Measurements from ENCODE around the gene TTC39C.

TTC39C gene

GRCh38 chr18:24089515-24090337, 75.2 kb downstream of the TTC39C start:
- DNase-seq: no peak

- no peak for DNase-seq
Measured at GRCh38 chr18:24090876-24091275, 76.3 kb downstream of the TTC39C start.

GRCh38 chr18:24094561-24094960, 80.0 kb downstream of the TTC39C start:
- no peak for DNase-seq

GRCh38 chr18:24095976-24096375, 81.4 kb downstream of the TTC39C start:
- DNase-seq: no peak

GRCh38 chr18:24103320-24104021, 88.9 kb downstream of the TTC39C start:
- no peak for DNase-seq

- no peak for DNase-seq
Measured at GRCh38 chr18:24104486-24104885, 89.9 kb downstream of the TTC39C start.

GRCh38 chr18:24108641-24109040, 94.1 kb downstream of the TTC39C start:
- DNase-seq: no peak

GRCh38 chr18:24111936-24112335, 97.4 kb downstream of the TTC39C start:
- DNase-seq: no peak

GRCh38 chr18:24112464-24112863, 97.9 kb downstream of the TTC39C start:
- DNase-seq: no peak

- peak; percentile 17 for DNase-seq
Measured at GRCh38 chr18:24112874-24113615, 98.5 kb downstream of the TTC39C start.

GRCh38 chr18:24114924-24115549, 100.5 kb downstream of the TTC39C start:
- no peak for DNase-seq

- DNase-seq: no peak
Measured at GRCh38 chr18:24115628-24116027, 101.1 kb downstream of the TTC39C start.

GRCh38 chr18:24118750-24119577, 104.4 kb downstream of the TTC39C start:
- peak; percentile 88 for DNase-seq

- no peak for DNase-seq
Measured at GRCh38 chr18:24120676-24121075, 106.1 kb downstream of the TTC39C start.

GRCh38 chr18:24121625-24122024, 107.1 kb downstream of the TTC39C start:
- no peak for DNase-seq

- DNase-seq: no peak
Measured at GRCh38 chr18:24126155-24126961, 111.8 kb downstream of the TTC39C start.

- no peak for DNase-seq
Measured at GRCh38 chr18:24127735-24128134, 113.2 kb downstream of the TTC39C start.

GRCh38 chr18:24128700-24129099, 114.1 kb downstream of the TTC39C start:
- no peak for DNase-seq

GRCh38 chr18:24130494-24130893, 115.9 kb downstream of the TTC39C start:
- DNase-seq: no peak

GRCh38 chr18:24136967-24137373, 122.4 kb downstream of the TTC39C start:
- no peak for DNase-seq

- no peak for DNase-seq
Measured at GRCh38 chr18:24138409-24138788, 123.8 kb downstream of the TTC39C start.

Measured in CD4-positive, alpha-beta T cell treated with Interleukin-17A for 4 hours (primary cell).